Activated T-cell treated with anti-CD3 and anti-CD28 coated beads, Interleukin-2, amount 50 U/mL, for 48 hours (primary cell): ENCODE results near the gene MAN1A1.
"Not testable (repeated sequence)": the region's sequence is repeated elsewhere in the genome, so short reads cannot be mapped to it uniquely, and the experiment has no call there.

Experiments used
- DNase-seq, 2 experiments: peaks; one replicate each; pipeline ENCODE4 v3.0.0-alpha.2; 2020

MAN1A1 gene

DNA sequence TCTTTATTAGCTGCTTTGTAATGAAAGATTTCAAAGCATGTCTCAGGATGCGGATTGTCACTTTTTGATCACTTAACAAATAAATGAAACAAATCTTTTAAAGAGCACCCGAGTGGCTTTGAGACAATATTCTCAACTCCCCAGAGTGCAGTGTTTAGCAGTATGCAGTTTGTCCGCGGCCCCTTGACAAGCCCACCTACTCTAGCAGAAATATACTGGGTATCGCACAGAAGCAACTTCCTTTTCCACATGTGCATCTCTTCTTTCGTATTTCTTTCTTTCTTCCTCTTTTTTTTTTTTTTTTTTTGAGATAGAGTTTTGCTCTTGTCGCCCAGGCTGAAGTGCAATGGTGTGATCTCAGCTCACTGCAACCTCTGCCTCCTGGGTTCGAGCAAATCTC is 186.6 kb downstream of the MAN1A1 start:
- no peak for DNase-seq

DNA sequence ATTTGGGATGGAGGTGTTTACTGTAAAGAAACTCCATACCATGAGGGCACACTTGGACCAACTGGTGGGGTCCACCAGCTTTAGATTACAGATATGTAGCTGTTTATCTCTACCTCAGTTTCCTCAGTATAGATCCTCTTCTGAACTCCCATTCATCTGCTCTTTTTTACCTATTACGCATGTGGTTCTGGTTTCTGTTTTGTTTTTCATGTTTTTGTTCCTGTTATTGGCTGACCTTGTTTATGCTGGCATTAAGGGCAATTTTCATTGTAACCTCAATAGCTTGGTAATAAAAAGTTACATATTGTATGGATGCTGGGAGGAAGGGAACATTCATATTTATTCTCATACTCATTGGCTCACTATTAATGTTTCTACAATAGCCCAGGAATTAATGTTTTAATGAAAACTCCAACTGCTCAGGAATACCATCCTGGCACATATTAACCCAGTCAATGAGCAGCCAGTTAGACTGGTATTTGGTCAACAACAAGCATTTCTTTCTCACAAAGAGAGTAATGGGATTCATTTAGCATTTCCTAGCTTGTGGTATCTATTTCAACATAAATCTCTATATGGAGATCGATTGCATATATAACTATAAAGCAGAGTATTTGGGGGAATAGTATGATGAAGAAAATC is 187.3 kb downstream of the MAN1A1 start:
- no peak for DNase-seq

DNA sequence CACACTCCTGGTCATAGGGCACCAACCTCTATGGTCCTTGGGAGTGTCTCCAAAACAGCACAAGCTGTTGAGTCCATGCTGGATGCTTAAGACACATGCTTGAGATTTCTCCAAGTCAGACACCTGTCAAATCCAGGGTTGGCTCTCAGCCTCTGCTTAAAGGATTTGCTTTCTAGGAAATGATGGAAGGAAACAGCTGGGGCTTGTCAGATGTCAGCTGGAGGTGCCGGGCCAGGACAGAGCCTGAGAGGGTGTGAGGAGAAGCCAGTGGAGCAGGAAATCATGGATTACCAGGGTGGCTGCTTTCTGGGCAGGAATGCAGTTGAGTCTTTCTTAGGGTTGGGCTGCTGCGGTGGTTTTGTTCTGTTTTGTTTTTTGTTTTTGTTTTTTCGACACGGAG is 188.1 kb downstream of the MAN1A1 start:
- DNase-seq: no peak

DNA sequence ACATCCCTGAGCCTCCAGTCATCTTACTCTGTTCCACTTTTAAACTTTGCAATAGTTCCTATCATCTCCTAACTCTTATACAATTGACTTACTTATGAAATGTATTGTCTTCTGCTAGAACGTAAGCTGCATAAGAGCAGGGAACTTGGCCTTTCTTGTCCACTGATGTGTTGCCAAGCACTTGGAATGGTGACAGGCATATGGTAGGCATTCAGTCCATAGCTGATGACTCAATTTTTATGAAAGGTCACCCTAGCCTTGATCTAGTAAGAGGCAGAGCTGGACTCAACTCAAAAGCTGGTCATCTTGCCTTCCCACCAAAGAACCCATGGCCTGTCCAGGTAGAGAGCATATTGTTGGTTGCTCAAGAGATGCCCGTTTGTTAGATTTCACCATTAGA is 188.7 kb downstream of the MAN1A1 start:
- DNase-seq: no peak

DNA sequence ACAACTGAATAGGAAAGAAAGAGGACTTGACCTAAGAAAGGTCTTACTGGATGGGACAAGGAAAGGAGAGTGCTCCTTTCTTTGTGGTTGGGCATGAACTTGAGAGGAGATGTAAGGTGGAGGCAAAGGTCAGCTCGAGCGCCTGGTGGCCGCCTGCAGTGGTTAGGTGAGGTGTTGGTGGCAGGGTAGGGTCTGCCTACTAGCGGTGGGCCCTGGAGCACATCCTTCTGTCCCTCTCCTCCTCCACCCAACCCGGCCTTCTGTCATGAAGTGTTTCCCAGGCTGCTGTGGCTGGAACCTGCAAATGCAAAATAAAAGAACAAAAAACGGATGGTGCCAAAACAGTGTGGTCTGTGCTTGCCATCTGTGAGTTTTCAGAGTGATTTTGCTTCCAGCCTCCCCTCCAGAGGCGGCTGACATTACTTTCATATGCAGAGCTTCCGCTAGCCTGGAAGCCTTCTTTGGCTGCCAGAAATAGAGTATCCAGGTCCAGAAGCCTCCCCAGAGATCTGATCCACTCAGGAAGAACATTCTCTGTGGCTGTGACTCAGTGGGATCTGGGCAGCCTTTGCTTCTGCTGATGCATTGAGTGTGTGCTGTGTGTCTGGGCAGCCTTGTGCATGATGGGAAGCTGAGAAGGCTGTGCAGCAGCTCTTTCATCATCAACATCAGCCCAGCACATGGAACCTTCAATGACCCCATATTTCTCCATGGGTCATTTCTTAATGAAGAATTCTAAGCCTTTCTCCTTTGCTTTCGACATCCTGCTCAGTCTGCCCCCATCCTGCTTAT is 191.3 kb downstream of the MAN1A1 start:
- DNase-seq: no peak

DNA sequence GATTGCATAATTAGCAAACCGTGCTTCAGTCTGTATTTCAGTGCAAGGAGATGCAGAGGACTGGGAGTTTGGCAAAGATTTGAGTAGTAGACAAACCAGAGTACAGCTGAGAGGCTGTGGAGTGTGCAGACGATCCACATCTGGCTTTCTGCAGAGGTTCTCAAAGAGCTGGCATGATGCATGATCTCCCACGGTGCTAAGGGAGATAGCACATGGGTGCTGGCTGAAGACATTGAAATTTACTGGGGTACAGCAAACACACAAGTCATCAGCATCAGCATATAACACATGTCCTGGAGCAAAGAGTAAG is 192.1 kb downstream of the MAN1A1 start:
- DNase-seq: no peak

DNA sequence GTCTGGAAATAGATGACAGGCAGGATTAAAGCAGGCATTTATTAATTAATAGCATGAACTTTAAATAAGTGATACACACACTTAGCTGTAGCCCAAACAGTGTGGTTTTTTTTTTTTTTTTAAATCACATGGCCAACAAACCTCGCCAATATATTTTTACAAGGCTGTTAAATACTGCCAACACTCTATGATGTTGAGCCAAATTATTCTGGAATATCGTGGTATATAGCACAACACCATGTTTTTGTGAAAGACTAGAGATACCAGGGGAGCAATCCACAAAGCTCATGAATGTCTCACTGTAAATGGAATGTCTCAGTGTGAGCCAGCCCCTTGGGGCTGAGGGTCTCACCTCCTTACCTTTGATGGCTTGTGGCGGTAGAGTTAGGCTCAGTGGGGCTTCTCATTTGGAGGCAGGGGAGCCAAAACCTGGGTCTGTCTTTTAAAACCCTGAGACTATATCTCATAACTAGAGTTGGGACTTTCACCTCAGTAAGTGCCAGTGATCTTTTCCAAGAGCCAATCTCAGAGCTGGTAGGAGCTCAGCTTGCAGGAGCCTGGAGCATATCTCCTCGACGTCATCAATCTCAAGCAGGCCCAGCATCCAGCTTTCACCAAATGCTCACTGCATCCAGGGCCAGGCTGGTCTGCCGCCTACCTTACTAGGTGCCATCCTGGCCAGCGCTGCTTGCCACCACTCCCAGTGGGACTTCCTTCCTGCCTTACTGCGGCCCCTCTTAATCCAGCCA is 192.6 kb downstream of the MAN1A1 start:
- no peak for DNase-seq

DNA sequence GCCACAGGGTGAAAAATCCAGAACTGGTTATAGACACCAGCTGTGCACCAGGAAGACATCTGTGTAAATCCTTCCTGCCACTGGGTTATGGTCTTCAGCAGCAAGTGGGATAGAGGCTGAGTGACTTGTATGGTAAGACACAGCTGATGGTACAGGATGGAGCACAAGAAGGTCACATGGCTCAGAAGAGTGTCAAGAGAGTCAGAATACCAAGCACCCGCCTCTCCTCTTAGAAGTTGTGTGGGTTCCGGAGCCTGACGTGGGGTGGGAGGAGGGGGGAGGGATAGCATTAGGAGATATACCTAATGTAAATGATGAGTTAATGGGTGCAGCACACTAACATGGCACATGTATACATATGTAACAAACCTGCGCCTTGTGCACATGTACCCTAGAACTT is 193.5 kb downstream of the MAN1A1 start:
- not testable (repeated sequence) for DNase-seq

DNA sequence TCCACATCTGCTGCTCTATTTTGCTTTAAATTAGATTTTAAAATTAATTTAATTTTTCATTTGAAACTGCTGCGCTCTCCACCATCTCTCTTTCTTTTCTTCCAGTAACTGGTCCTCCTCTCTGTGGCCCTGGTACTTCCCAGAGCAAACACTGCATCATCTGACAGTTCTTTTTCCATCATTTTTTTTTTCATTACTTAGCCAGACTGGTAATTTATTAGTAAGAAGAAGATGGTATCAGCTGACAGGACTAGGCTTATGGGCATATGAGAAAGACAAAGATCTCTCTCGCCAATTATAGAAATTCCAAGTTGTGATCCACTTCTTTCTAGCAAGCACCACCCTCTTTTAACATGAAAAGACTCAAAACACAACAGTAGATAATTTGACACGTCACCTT is 197.4 kb downstream of the MAN1A1 start:
- no peak for DNase-seq

DNA sequence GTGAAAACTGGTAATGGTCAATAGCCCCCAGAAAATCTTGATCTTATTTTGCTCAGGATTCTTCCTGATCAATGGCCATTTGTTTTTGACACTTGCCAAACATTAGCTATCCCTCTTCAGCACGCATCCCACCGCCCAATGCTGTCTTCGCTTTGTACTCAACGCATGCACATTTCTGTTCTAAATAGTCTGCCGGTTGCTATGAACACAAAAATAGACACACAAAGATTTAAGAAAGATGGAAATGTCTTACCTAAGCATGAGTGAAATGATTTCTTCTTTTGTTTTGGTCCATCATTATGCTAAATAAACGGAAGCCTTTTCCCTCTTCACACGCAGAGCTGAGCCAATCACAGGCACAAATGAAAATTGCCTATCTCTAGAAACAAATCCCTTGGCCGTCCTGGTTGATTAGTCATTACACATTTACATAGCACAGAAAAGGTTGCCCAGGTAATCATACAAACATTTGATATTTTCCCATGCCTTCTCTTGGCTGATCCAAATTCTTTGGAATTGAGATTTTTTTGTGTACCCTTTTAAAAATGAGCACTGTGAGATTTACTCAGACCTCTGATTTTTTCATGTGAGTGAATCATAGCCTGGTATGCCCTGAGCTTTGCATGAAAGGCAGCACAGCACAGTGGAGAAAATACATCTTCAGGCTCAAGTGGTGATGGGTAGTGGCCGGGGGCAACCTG is 200.6 kb downstream of the MAN1A1 start:
- no peak for DNase-seq

DNA sequence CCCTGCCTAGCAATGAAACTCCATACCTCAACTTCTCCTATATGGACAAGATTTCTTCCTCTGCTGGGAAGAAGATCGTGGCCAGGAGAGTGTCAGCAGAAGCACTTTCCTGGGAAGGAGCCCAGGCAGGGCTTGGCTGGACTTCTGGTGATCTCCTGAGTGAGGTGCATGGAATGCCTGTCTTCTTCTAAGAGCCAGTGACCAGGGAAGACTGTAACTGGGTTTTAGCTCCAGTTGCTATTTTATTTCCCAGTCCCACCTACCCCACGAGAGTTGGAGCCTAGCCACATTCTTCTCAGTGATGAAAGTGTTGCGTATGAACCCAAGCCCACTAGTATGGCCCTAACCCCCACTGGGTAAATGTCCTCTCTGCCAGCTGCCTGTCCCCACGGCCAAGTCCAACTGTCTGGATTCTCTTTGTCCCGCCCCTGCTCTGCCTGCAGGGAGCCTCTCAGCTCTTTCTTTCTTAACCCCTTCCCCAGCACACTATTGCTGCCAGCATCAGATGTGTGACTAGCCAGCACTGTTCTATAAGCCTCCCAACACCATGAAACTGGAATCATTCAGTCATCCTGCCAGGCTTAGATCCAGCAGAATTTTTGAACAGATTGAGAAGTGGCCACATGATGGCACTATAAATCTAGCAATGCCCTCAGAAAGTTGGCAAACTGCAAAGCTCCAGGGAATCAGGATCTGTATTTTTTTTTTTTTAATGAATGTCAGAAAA is 201.3 kb downstream of the MAN1A1 start:
- DNase-seq: peak in 1 of 2 experiments; percentile 28

DNA sequence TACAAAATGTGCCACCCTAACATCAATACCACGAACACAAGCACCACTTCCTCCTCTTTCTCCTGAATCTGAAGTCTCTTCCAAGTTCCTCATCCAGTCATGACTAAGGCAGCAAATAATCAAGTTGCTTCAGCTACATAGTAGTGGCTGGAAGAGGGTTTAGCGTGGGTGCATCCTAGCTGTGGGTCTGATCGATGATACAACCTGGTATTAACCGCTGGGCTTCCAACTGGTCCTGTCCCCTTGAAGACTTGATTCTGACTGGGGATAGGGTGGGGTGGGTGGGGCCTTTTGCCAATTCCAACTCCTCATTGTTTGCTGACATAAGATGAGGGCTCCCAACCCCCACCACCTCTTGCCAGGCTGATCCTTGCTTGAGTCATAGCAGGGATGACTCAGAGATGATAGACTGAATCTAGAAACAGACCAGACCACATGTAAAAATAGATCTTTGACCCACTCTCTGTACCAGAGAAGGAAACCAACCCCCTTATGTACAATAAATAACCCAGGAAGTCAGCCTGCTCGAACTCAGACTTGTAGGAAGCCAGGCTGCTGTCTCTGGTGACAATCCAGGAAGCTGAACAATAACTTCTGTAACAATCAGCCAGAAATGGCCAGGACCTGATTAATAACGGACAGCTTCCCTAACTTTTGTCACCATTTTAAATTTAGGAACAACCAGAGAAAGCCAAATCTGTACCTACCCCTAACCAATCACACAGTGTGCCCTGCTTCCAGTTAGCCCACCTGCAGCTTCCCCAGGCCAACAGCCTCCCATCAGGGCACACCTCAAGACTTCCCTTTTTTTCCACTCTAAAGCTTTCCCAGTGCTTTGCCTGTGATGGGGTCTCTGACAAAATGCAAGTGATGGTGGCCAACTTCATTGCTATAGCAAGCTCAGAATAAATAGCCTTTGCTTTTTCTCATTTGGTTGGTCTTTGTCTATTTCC is 202.2 kb downstream of the MAN1A1 start:
- peak; percentile 71 to 76 for DNase-seq

DNA sequence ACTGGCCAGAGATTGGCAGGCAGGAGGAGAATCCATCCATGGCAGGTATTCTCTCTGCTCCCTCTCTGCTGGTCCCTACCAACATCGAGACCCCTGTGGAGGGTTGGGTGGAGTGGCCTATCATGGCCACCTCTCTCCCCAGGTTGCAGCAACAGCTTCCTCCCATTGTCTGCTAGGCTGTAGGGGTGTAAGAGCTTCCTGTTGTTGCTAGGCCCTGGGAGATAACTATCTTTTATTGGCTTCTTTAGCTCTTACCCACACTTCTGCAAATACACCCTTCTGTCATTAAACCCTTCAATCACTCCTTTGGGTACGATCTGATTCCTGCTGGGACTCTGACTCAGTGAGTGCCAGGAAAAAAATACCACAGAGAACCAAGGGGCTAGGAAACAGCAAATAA is 204.4 kb downstream of the MAN1A1 start:
- DNase-seq: no peak

DNA sequence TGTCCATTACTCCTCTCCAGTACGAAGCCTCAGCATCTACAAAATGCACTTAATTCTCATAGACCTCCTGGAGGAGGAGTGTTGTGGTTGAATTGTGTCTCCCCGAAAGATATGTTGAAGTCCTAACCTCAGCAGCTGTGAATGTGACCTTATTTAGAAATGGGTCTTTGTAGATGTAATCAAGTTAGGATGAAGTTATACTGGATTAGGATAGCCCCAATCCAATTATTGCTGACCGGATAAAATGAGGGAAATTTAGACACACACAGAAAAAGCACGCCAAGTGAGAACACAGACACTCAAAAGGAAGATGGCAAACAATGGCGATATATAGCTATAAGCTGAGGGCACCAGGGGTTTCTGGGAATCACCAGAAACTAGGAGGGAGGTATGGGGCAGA is 206.9 kb downstream of the MAN1A1 start:
- DNase-seq: no peak

DNA sequence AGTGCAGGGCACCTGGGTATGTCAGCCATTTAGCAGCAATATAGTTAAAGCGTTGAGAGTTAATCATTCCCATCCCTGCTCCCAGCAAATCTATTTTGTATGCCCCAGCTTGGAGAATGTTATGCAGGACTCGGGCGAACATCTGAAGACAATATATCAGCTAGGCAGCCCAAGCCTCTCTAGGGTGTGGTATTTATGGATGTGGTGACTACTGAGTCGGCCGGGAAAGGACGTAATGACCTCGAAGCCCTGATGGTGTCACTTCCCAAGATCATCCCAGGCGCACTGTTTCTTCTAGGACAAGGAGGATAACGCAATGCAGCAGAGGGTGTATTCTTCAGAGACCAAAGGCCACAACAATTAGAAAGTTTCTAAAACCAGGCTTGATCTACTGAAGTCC is 207.5 kb downstream of the MAN1A1 start:
- DNase-seq: no peak

DNA sequence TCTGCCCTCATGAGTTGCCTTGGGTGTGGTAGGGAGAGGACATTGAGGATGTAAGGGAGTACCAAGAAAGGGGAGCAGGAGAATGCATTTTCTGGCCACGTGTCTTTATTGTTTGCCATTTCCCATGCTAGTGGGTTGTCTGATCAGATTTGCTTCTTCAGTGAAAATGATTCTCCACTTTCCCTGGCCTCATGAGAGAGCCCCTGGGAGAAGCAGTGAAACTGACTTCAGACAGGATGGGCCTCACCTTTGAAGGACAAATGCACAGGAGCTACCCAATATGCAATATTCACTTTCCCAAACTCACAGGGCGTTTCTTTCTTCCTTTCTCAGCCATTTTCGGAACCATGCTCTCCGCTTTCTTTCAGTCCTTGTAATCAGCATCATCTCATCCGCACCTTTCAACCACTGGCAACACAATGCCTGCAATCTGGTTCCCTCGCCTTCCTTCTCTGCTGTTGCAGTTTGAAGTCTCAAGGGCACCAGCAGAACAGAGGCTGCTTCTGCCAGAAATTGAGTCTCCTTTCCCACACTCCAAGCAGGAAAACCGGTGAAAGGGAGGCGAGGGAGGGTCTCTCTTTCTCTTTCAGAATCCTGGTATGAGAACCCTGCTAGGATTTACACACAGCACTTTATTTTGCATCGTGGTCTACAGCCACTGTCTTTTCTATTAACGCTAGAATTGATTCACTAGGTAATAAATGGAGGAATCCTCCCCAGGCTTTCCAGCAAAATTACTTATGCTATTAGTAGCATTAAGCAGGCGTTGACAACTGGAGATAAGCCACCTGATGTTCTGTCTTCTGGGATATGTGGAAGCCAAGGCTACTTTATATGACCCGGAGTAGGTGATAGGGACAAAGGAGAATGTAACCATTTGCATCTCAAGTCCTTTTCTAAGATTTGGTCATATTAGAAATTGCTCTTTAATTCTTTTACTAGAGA is 209.1 kb downstream of the MAN1A1 start:
- no peak for DNase-seq

DNA sequence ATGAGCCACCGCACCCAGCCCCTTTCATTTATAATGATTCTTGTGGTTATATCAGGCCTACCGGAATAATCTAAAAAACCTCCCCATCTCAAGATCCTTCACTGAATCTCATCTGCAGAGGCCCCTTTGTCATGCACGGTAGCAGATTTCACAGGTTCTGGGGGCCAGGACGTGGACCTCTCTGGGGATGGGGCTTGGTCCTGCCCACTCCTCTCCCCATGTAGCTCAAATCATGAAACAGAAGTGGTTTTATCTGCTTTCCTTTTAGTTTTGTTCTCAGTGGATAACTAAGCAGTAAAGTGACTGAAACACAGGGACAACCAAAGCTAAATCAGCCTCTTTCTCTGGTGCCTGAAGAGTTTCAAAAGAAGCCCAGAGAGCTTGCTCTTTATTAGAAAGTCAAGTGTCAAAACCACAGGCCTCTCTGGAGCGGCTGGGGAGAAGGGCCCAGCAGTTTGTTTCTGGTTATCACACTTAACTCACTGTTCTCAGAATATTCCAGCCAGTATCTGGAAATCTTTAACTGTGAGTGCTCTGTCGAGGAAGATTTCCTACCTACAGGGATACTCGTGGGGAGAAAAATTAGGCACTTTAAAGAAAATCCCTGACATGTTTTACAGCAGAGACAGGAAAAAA is 210.5 kb downstream of the MAN1A1 start:
- DNase-seq: no peak

DNA sequence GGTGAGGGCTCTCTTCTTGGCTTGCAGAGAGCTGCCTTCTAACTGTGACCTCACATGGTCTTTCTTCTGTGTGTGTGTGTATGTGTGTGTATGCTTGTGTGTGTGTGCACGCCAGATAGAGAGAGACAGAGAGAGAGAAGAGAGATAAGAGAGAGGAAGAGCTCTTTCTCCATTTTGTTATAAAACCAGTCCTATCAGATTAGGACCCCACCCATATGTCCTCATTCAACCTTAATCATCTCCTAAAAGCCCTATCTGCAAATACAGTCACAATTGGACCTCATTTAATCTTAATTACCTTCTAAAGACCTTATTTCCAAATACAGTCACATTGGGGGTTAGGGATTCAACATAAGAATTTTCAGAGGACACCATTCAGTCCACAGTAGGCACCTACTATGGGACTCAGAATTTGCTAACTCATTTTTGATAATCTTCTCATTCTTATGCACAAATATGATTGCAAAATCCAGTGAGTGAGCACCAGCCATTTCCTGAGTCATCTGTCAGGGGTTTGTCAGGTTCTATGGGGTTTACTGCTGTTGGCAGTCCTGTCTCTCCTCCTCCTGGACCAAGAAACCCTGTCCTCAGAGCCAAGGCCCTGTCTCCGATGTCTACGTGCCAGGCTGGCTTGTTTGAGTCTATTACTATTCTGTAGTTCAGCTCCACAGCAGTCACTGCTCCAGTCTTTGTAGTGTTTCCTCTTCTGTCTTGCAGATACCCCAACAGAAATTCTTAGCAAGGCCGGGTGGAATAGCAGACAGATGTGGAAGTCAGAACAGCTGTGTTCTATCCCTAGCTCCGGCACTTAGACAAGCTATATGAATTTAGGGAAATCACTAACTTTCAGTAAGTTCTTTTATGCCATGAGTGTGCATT is 212.1 kb downstream of the MAN1A1 start:
- no peak for DNase-seq

DNA sequence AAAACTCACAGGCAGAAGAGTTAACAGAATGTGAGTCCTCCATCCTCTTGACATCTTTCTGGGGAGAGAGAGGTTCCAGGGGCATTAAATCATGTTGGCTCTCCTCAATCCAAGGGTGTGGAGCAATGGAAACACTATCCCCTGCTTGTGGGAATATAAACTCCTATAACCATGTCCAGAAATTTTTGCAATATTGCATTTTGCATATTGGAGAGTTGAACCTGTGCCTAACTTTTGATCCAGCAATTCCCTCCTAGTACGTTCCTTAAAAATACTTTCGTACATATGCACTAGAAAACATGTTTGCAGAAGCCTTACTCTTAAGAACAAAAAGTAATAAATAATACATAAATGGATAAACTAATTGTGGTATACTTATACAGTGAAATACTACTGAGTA is 214.8 kb downstream of the MAN1A1 start:
- DNase-seq: no peak
